Keratinocyte (primary cell): ENCODE measurements around the gene ANKRD23. TPM values are rescaled to one million over a fixed set of nuclear protein-coding genes. Genes with fewer than 3 reads are reported as not detected.
"Not testable (repeated sequence)": the region's sequence is repeated elsewhere in the genome, so short reads cannot be mapped to it uniquely, and the experiment has no call there.

Source experiments
- DNase-seq: peaks from one replicate; pipeline ENCODE4 v3.0.0-alpha.2; 2011; ENCODE audit warnings: low read depth, missing footprints, low spot score
- FAIRE-seq: peaks from 2 replicates; lab custom pipeline; 2011; peaks lifted over from hg19 to GRCh38; lab: Jason Lieb, UNC
- H2AFZ ChIP-seq: 2 replicates; pipeline ENCODE4 v1.6.0; 2012; ENCODE audit warnings: low read length, control low read depth, inconsistent platforms; ENCODE audit not compliant: control insufficient read depth
- H3K27ac ChIP-seq: 2 replicates; pipeline ENCODE4 v1.5.1; 2011; ENCODE audit warnings: low read length; ENCODE audit not compliant: control insufficient read depth, insufficient read depth
- H3K27me3 ChIP-seq: 3 replicates; pipeline ENCODE4 v1.6.0; 2011; ENCODE audit warnings: low read length; ENCODE audit not compliant: control insufficient read depth, insufficient read depth; ENCODE audit errors: extremely low read depth
- H3K36me3 ChIP-seq, 2 experiments: 2 replicates in 1 of 2; 3 replicates in 1 of 2; pipeline ENCODE4 v1.5.1; 2011; ENCODE audit warnings: low read length in 2 of 2, mild to moderate bottlenecking in 1 of 2; ENCODE audit not compliant: control insufficient read depth in 2 of 2, insufficient read depth in 2 of 2; ENCODE audit errors: extremely low read depth in 1 of 2
- H3K4me1 ChIP-seq: 3 replicates; pipeline ENCODE4 v1.5.1; 2011; ENCODE audit warnings: low read length; ENCODE audit not compliant: control insufficient read depth, insufficient read depth; ENCODE audit errors: extremely low read depth
- H3K4me2 ChIP-seq: 3 replicates; pipeline ENCODE4 v1.6.0; 2011; ENCODE audit warnings: low read depth, low read length; ENCODE audit not compliant: control insufficient read depth, insufficient read depth; ENCODE audit errors: extremely low read depth
- H3K4me3 ChIP-seq, 3 experiments: fragments of 200-600 bp in 1 of 3; sonication (generic) in 1 of 3; 2 replicates in 2 of 3; 3 replicates in 1 of 3; pipeline ENCODE4 v1.5.1; 2011 to 2016; ENCODE audit warnings: low read length in 3 of 3, mild to moderate bottlenecking in 3 of 3, control low read depth in 2 of 3, inconsistent platforms in 1 of 3, low read depth in 1 of 3, mixed read lengths in 1 of 3, mixed run types in 1 of 3, moderate library complexity in 1 of 3; ENCODE audit not compliant: control insufficient read depth in 2 of 3, insufficient read depth in 2 of 3; ENCODE audit errors: extremely low read depth in 1 of 3
- H3K79me2 ChIP-seq: 2 replicates; pipeline ENCODE4 v1.6.0; 2012; ENCODE audit warnings: low read length; ENCODE audit not compliant: control insufficient read depth, insufficient read depth
- H3K9ac ChIP-seq: 3 replicates; pipeline ENCODE4 v1.6.0; 2011; ENCODE audit warnings: low read length; ENCODE audit not compliant: control insufficient read depth, insufficient read depth; ENCODE audit errors: extremely low read depth
- H3K9me1 ChIP-seq: 3 replicates; pipeline ENCODE4 v1.6.0; 2011; ENCODE audit warnings: low read length; ENCODE audit not compliant: control insufficient read depth, insufficient read depth; ENCODE audit errors: extremely low read depth
- H3K9me3 ChIP-seq: 2 replicates; pipeline ENCODE4 v1.5.1; 2012; ENCODE audit warnings: low read depth, low read length; ENCODE audit not compliant: control insufficient read depth
- H4K20me1 ChIP-seq: 3 replicates; pipeline ENCODE4 v1.6.0; 2011; ENCODE audit warnings: low read length; ENCODE audit not compliant: control insufficient read depth, insufficient read depth; ENCODE audit errors: extremely low read depth
- CTCF ChIP-seq, 3 experiments: IDR thresholded peaks in 1 of 3; conservative IDR thresholded peaks in 1 of 3; optimal IDR thresholded peaks in 1 of 3; 2 replicates in 2 of 3; 3 replicates in 1 of 3; pipeline versions ENCODE3 to v1.5.1; 2011; ENCODE audit warnings: low read length in 3 of 3, mild to moderate bottlenecking in 3 of 3, moderate library complexity in 2 of 3, control low read depth in 1 of 3, inconsistent platforms in 1 of 3; ENCODE audit not compliant: insufficient read depth in 2 of 3; ENCODE audit errors: extremely low read depth in 1 of 3
- EZH2 ChIP-seq: IDR thresholded peaks from one replicate; pipeline ENCODE4 v1.6.1; 2012; ENCODE audit warnings: inconsistent platforms, mild to moderate bottlenecking, low read length, moderate library complexity
- dilution Hi-C: fragments of 300-500 bp; cut with MboI; formaldehyde crosslinking; loops from one replicate; pipeline ENCODE4 v1.7.0; 2020; ENCODE audit warnings: low sequenced_read_pairs; ENCODE audit not compliant: extremely low pct_ligation_motif_present
- polyA plus RNA-seq, 5 experiments: library from polyadenylated mRNA; depleted of rRNA in 3 of 5; stranded (reverse) in 3 of 5; stranded (forward) in 1 of 5; unstranded in 1 of 5; fragments of >200 nt; gene quantifications; 1 replicate in 1 of 5; 2 replicates in 3 of 5; 3 replicates in 1 of 5; pipeline versions ENCODE4 v1.2.1 to v1.2.3, GENCODE V29; 2011 to 2012; ENCODE audit warnings: missing spikeins in 2 of 5, low read depth in 1 of 5, low replicate concordance in 1 of 5

Gene ANKRD23
- polyA plus RNA-seq, 1 donor (not counting 4 experiments of a cell fraction or from before 2014, with no cell fraction given), result 1.4 TPM

GRCh38 chr2:96864343-96865091 lies 20.7 kb upstream of the ANKRD23 start:
- H2AFZ ChIP-seq, result no peak overlapping the region
- no peak overlapping the region for H3K9ac ChIP-seq
- H3K27ac ChIP-seq, result no peak overlapping the region
- no peaks in the 10 kb centered on the region for H4K20me1 ChIP-seq
- no peak overlapping the region for H3K4me2 ChIP-seq
- no peak overlapping the region for H3K4me3 ChIP-seq
- dilution Hi-C loops, result no loop called here
- H3K9me1 ChIP-seq, result no peaks in the 10 kb centered on the region
- H3K27me3 ChIP-seq, result no peaks in the 10 kb centered on the region
- DNase-seq (no peak), FAIRE-seq (no peak)
- peaks cover 9% of the 10 kb centered on the region for H3K79me2 ChIP-seq
- H3K9me3 ChIP-seq, result no peaks in the 10 kb centered on the region
- TF ChIP-seq EZH2 (no peak), CTCF (optimal IDR thresholded peaks at IDR 0.05 in 1 of 3, IDR thresholded peaks at IDR 0.05 in 1 of 3, conservative IDR thresholded peaks at IDR 0.05 in 1 of 3; ENCODE audit: extremely low read depth in 1 of 3, insufficient read depth in 2 of 3, low read length in 3 of 3) (no peak)
- H3K36me3 ChIP-seq, result peaks cover 29 to 46% of the 10 kb centered on the region in 2 experiments
- H3K4me1 ChIP-seq, result peaks cover 13% of the 10 kb centered on the region

- Histone ChIP-seq H3K79me2 (peaks cover 9% of the 10 kb centered on the region), H3K9ac (no peak overlapping the region), H3K36me3 (peaks cover 29 to 46% of the 10 kb centered on the region in 2 experiments), H3K9me3 (no peaks in the 10 kb centered on the region), H3K27ac (no peak overlapping the region), H4K20me1 (no peaks in the 10 kb centered on the region), H3K27me3 (no peaks in the 10 kb centered on the region), H3K9me1 (no peaks in the 10 kb centered on the region), H2AFZ (no peak overlapping the region), H3K4me3 (no peak overlapping the region), H3K4me1 (peaks cover 13% of the 10 kb centered on the region), H3K4me2 (no peak overlapping the region)
- no peak for TF ChIP-seq CTCF (optimal IDR thresholded peaks at IDR 0.05 in 1 of 3, IDR thresholded peaks at IDR 0.05 in 1 of 3, conservative IDR thresholded peaks at IDR 0.05 in 1 of 3; ENCODE audit: extremely low read depth in 1 of 3, insufficient read depth in 2 of 3, low read length in 3 of 3)
- no peak for DNase-seq
- no peak for FAIRE-seq
- dilution Hi-C loops, result no loop called here
These were observed 19.9 kb upstream of the ANKRD23 start for GRCh38 chr2:96863575-96864342.

GRCh38 chr2:96863056-96863455 lies 19.2 kb upstream of the ANKRD23 start:
- DNase-seq, H4K20me1 ChIP-seq, H2AFZ ChIP-seq, FAIRE-seq, H3K9ac ChIP-seq, H3K27ac ChIP-seq, dilution Hi-C loops, H3K9me3 ChIP-seq, H3K9me1 ChIP-seq, H3K79me2 ChIP-seq, H3K4me2 ChIP-seq, H3K4me3 ChIP-seq, H3K27me3 ChIP-seq: not testable (repeated sequence)
- H3K4me1 ChIP-seq, result peaks cover 13% of the 10 kb centered on the region
- peaks cover 29 to 46% of the 10 kb centered on the region in 2 experiments for H3K36me3 ChIP-seq
